GM10248 (cell line): ENCODE results near the gene ATOH8.

Source experiments
- CTCF ChIA-PET: fragments of 300-600 bp; sonication (Branson Sonifier 250); formaldehyde crosslinking; extraction: SDS; loops from one replicate; lab custom pipeline; 2021; ENCODE audit warnings: antibody characterized with exemption; lab: Yijun Ruan, JAX
- POLR2A ChIA-PET: fragments of 350-650 bp; sonication (Branson Sonifier 250); formaldehyde crosslinking; extraction: SDS; loops from one replicate; lab custom pipeline; 2020; ENCODE audit warnings: antibody characterized with exemption; lab: Yijun Ruan, JAX
- DNase-seq: peaks from one replicate; pipeline ENCODE4 v3.0.0; 2012; ENCODE audit errors: extremely low spot score
- TF ChIP-seq, protein P1 (sequence below): IDR thresholded peaks from 2 replicates; pipeline ENCODE4 v1.5.1; 2012; ENCODE audit warnings: mild to moderate bottlenecking, low read depth; ENCODE audit errors: extremely low read depth, missing control alignments, control extremely low read depth

The ATOH8 gene

DNA sequence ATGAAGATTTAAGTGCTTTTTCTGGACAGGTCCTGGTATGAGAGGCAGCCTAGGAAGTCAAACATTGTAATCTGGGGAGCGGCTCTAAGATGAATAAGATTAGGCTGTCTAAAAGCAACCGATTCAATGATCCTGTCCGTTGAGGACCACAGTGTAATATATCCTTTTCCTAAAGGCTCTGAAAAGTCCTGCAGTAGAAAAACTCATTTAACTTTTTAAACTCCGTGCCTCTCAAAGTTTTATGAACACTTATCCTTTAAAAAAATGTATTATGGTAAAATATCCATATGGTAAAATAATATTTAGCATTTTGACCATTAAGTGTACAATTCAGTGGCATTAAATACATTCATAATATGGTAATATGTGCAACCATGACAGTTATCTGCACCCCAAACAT, 39.8 kb downstream of the ATOH8 start:
- POLR2A ChIA-PET = no interaction called here
- DNase-seq = no peak
- TF ChIP-seq, protein P1, sequence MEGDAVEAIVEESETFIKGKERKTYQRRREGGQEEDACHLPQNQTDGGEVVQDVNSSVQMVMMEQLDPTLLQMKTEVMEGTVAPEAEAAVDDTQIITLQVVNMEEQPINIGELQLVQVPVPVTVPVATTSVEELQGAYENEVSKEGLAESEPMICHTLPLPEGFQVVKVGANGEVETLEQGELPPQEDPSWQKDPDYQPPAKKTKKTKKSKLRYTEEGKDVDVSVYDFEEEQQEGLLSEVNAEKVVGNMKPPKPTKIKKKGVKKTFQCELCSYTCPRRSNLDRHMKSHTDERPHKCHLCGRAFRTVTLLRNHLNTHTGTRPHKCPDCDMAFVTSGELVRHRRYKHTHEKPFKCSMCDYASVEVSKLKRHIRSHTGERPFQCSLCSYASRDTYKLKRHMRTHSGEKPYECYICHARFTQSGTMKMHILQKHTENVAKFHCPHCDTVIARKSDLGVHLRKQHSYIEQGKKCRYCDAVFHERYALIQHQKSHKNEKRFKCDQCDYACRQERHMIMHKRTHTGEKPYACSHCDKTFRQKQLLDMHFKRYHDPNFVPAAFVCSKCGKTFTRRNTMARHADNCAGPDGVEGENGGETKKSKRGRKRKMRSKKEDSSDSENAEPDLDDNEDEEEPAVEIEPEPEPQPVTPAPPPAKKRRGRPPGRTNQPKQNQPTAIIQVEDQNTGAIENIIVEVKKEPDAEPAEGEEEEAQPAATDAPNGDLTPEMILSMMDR = no peak
- CTCF ChIA-PET = interaction anchor here (1.8 kb wide), 1 partner anchor 21 kb away, joined by 11 read pairs; no protein-coding TSS in a partner anchor

DNA sequence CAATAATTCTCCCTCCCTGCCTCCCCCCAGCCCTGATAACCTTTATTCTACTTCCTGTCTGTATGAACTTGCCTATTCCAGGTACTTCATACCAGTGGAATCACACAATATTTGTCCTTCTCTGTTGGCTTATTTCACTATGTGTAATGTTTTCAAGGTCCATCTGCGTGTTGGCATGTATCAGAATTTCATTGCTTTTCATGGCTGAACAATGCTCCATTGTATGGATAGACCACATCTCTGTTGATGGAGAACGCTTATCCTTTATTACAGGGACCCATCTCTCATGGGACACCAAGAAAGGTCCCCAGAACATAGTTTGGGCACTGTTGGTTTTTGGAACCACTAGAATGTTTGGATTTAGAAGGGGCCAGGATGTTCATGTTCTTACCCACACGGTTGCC, 40.2 kb downstream of the ATOH8 start:
- no peak for DNase-seq
- TF ChIP-seq, protein P1 = no peak
- ChIA-PET CTCF (interaction anchor here (1.8 kb wide), 1 partner anchor 20 kb away, joined by 11 read pairs; no protein-coding TSS in a partner anchor), POLR2A (no interaction called here)

DNA sequence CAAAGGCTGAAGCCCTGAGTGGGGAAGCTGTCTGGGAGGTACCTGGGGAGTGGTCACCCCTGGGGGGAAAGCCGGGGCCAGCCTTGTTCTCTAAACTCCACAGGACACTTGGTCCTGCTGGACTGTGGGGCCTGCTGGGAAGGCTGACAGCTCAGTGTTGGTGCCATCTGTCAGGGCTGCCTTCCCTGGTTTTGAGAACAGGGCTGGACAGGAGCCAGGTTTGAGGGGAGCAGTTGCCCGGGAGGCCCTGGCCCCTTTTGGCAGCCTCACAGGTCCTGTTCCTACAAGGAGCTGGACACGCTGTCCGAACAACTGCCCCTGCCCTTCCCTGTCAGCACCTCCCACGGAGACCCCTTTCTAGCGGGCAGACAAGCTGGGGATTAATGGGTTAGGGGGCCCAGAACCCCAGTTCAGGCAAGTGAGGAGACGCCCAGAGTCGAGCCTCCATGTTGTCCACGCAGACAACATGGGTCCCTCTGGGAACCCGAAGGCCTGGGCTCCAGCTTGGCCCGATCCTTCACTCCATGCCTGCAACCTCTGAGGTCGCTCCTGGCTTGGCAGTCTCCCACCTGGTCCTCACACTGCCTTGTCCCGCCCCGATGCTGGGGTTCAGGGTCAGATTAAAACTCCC, 40.8 kb downstream of the ATOH8 start:
- CTCF ChIA-PET = interaction anchor here (0.7 to 1.8 kb wide), 3 partner anchors 20 to 286 kb away, joined by 3 to 11 read pairs (median 4); no protein-coding TSS in a partner anchor
- POLR2A ChIA-PET = no interaction called here
- TF ChIP-seq, protein P1 = no peak
- no peak for DNase-seq

DNA sequence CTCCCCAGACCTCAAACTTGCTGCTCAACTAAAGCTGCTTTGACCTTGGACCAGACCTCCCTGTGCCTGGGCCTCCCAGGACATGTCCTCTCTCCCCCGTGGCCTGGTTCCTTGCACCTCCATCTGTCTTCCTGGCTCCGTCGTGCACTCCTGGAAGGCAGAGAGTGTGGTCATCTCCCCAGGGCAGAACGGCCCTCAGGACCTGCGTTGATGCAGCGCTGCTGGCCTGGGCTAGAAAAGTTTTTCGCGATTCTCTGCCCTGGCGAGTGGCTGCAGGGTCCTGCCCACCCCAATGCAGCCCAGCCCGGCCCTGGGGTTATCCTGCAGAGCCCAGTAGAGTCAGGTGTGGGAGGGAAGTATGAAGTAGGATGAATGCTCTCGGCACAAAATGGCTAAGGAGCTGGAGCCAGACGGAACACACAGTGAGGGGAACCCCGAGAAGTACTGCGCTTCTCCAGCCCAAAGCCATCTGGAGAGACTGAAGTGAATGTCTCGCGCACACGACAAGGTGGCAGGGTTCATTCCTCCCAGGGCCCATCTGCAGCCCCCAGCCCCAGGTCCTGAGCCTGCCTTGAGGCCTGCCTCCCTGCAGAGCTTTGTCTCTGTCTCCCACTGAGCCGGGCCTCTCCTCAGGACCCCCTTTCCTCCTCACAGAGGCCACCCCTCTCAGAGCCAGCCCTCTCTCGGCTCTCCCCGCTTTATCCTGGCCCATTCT, 41.7 kb downstream of the ATOH8 start:
- TF ChIP-seq, protein P1 = no peak
- ChIA-PET CTCF (interaction anchor here (0.7 to 1.8 kb wide), 3 partner anchors 19 to 285 kb away, joined by 3 to 11 read pairs (median 4); no protein-coding TSS in a partner anchor), POLR2A (no interaction called here)
- DNase-seq = no peak

DNA sequence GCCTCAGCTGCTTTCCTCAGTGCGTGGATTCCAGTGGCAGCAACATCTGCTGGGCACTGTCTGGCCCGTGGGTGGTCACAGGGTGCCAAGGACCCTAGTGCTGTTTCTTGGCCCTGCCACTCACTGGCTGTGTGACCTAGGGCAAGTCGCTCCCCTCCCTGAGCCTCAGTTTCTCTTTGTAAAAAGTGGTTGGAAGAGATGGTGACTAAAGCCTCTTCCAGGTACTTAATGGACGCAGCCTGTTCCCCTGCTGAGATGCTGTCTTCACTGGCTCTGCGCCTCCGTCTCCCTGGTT, 42.2 kb downstream of the ATOH8 start:
- CTCF ChIA-PET = no interaction called here
- no peak for DNase-seq
- POLR2A ChIA-PET = no interaction called here
- TF ChIP-seq, protein P1 = no peak

DNA sequence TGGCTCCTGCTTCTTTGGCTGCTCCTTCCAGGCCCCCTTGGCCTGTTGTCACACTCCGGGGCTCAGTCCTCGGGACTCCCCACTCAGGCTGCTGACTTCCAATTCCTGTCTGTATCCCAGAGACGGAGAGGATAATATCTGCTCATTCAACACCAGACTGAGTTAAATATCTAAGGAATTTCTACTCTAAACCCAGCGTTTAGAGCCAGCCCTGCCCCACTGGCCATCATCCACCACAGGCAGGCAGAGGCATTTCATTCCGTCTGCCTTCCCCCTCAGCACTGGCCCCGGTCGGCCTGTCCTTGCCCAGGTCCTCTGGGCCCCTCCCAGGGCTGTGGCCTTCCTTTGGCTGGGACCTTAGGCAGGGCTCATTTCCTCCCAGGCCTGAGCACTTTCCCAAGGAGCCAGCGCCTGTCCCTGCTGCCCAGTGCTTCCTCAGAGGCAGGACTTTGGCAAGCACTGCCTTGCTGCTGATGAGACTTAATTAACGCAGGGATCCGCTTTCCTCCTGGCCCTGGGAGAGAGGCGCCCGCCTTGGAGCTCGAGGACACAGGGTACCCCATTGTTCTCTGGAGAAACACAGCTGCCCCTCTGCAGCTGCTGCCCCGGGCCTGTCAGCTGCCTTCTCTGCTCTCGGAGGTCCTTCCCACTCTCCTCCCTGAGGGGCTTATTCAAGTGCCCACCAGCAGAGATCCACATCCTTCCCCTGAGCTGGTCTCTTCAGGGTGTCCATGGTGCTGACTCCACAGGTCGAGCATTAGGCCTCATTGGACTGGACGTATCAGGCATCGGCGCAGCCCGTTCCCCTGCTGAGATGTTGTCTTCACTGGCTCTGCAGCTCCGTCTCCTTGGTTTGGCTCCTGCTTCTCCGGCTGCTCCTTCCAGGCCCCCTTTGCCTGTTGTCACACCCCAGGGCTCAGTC, 42.8 kb downstream of the ATOH8 start:
- DNase-seq = no peak
- POLR2A ChIA-PET = no interaction called here

More for the DNA sequence above, 42.8 kb downstream of the ATOH8 start:
- TF ChIP-seq, protein P1 = no peak
- CTCF ChIA-PET = interaction anchor here (0.9 to 1.4 kb wide), 4 partner anchors 16 to 89 kb away, joined by 3 to 4 read pairs (median 3); no protein-coding TSS in a partner anchor
